ENCODE measurements around the gene PTTG1IP2. TPM values are rescaled to one million over a fixed set of nuclear protein-coding genes. Genes with fewer than 3 reads are reported as not detected.

PTTG1IP2 gene
- total and polyA plus RNA-seq, 9 of the 15 experiments (the other 6 are each of a cell fraction or from before 2014, with no cell fraction given): not detected

GRCh38 chr7:90560730-90561129 lies 91.3 kb downstream of the PTTG1IP2 start:
- H3K27me3 ChIP-seq (ENCODE audit: control insufficient read depth in 2 of 2, insufficient read depth in 2 of 2, low read length in 2 of 2): no peaks in the 10 kb centered on the region
- H3K9me1 ChIP-seq (ENCODE audit: control insufficient read depth, insufficient read depth, low read length): no peaks in the 10 kb centered on the region
- no peak for FAIRE-seq
- H2AFZ ChIP-seq (ENCODE audit: low read depth, low read length): no peak overlapping the region
- no peak overlapping the region for H3K4me3 ChIP-seq
- H3K9me3 ChIP-seq (replicated peaks; ENCODE audit: control insufficient read depth, insufficient read depth, low read depth, low read length): no peaks in the 10 kb centered on the region
- no peak overlapping the region for H3K9ac ChIP-seq (ENCODE audit: insufficient read depth in 1 of 2, low read depth in 2 of 2, low read length in 2 of 2)
- intact Hi-C loops (cut with micrococcal nuclease) (no loop called here), in situ Hi-C loops (cut with MboI) (no loop called here)
- H3K4me2 ChIP-seq (ENCODE audit: insufficient read depth, low read length): no peak overlapping the region
- no peaks in the 10 kb centered on the region for H3K36me3 ChIP-seq (ENCODE audit: control insufficient read depth, insufficient read depth, low read length)
- no peaks in the 10 kb centered on the region for H4K20me1 ChIP-seq (replicated peaks; ENCODE audit: control insufficient read depth, insufficient read depth, low read length)
- no peak for ATAC-seq
- no peak for DNase-seq (ENCODE audit: extremely low read depth in 1 of 4, low spot score in 3 of 4)
- ChIA-PET POLR2A (no interaction called here), CTCF (ENCODE audit: low intra/inter-chr PET ratio) (no interaction called here)
- no peak for TF ChIP-seq CEBPG (CRISPR knock-in tag; IDR thresholded peaks at IDR 0.05)
- TF ChIP-seq CEBPG (tag; conservative IDR thresholded peaks at IDR 0.05 in 1 of 2, IDR thresholded peaks at IDR 0.05 in 1 of 2): peak in 1 of 2 experiments; percentile 24; a peak in 1 of 4 replicates
- TF ChIP-seq BACH1 (tag; IDR thresholded peaks at IDR 0.05): no peak
- H3K4me1 ChIP-seq (replicated peaks in 1 of 2; ENCODE audit: control insufficient read depth in 2 of 2, insufficient read depth in 2 of 2, low read length in 2 of 2): no peaks in the 10 kb centered on the region
- H3K79me2 ChIP-seq (ENCODE audit: control insufficient read depth, insufficient read depth, low read length): no peaks in the 10 kb centered on the region
- no peak overlapping the region for H3K27ac ChIP-seq (ENCODE audit: extremely low read depth, low read depth, low read length)
- WGBS (ENCODE audit: insufficient coverage, low coverage, missing lambda C conversion rate): 0% methylated on average over 1 of the region's 1 CpG
- BruUV-seq (replicated peaks): no TSS peak

Other genes starting within 250 kb of the PTTG1IP2 start
- gene CFAP69, start 224.5 kb upstream of the PTTG1IP2 start, total RNA-seq (2014; rRNA removed): 3.2 and 5.4 TPM in 2 replicates
- gene CFAP69, start 224.5 kb upstream of the PTTG1IP2 start, total RNA-seq (2014; rRNA removed; fragmentation: Illumina TruSeq; extraction: Trizol): 1.8 and 2.4 TPM in 2 replicates
- 1.1 and 1.3 TPM in 2 replicates for gene CFAP69, start 224.5 kb upstream of the PTTG1IP2 start, total RNA-seq (2015; rRNA removed; fragmentation: Illumina TruSeq; extraction: Trizol)
- 1.3 and 2.3 TPM in 2 replicates for gene CFAP69, start 224.5 kb upstream of the PTTG1IP2 start, total RNA-seq (2021)
- gene CFAP69, start 224.5 kb upstream of the PTTG1IP2 start, polyA plus RNA-seq (2011; rRNA removed): 0.77 and 1.7 TPM in 2 replicates
- 1.1 and 1.2 TPM in 2 replicates for gene CFAP69, start 224.5 kb upstream of the PTTG1IP2 start, polyA plus RNA-seq (2014; fragmentation: Illumina TruSeq; extraction: Trizol)
- under 1 TPM; 0.24 to 0.84 TPM for gene CFAP69, start 224.5 kb upstream of the PTTG1IP2 start, polyA plus RNA-seq (2014; fragmentation: Nextera tagmentation; extraction: Ambion mirVana)
- gene CFAP69, start 224.5 kb upstream of the PTTG1IP2 start, polyA plus RNA-seq (2014; rRNA removed): 1.5 and 5.1 TPM in 2 replicates
- gene FAM237B, start 148.3 kb upstream of the PTTG1IP2 start, total RNA-seq (2014; rRNA removed): not detected in 2 replicates
- gene FAM237B, start 148.3 kb upstream of the PTTG1IP2 start, total RNA-seq (2014; rRNA removed; fragmentation: Illumina TruSeq; extraction: Trizol): not detected in 2 replicates
- gene FAM237B, start 148.3 kb upstream of the PTTG1IP2 start, total RNA-seq (2015; rRNA removed; fragmentation: Illumina TruSeq; extraction: Trizol): not detected in 2 replicates
- gene FAM237B, start 148.3 kb upstream of the PTTG1IP2 start, total RNA-seq (2021): not detected in 2 replicates
- gene FAM237B, start 148.3 kb upstream of the PTTG1IP2 start, polyA plus RNA-seq (2011; rRNA removed): not detected in 2 replicates
- not detected in 2 replicates for gene FAM237B, start 148.3 kb upstream of the PTTG1IP2 start, polyA plus RNA-seq (2014; fragmentation: Illumina TruSeq; extraction: Trizol)
- not detected for gene FAM237B, start 148.3 kb upstream of the PTTG1IP2 start, polyA plus RNA-seq (2014; fragmentation: Nextera tagmentation; extraction: Ambion mirVana)
- gene FAM237B, start 148.3 kb upstream of the PTTG1IP2 start, polyA plus RNA-seq (2014; rRNA removed): not detected in 2 replicates
- 19.3 and 34.6 TPM in 2 replicates for gene GTPBP10, start 122.9 kb upstream of the PTTG1IP2 start, total RNA-seq (2014; rRNA removed)
- 78.7 and 91.3 TPM in 2 replicates for gene GTPBP10, start 122.9 kb upstream of the PTTG1IP2 start, total RNA-seq (2014; rRNA removed; fragmentation: Illumina TruSeq; extraction: Trizol)
- 35.6 and 40.9 TPM in 2 replicates for gene GTPBP10, start 122.9 kb upstream of the PTTG1IP2 start, total RNA-seq (2015; rRNA removed; fragmentation: Illumina TruSeq; extraction: Trizol)
- 58.3 and 65.2 TPM in 2 replicates for gene GTPBP10, start 122.9 kb upstream of the PTTG1IP2 start, total RNA-seq (2021)
- 41.8 and 75.2 TPM in 2 replicates for gene GTPBP10, start 122.9 kb upstream of the PTTG1IP2 start, polyA plus RNA-seq (2011; rRNA removed)
- 62.1 and 89.8 TPM in 2 replicates for gene GTPBP10, start 122.9 kb upstream of the PTTG1IP2 start, polyA plus RNA-seq (2014; fragmentation: Illumina TruSeq; extraction: Trizol)
- gene GTPBP10, start 122.9 kb upstream of the PTTG1IP2 start, polyA plus RNA-seq (2014; fragmentation: Nextera tagmentation; extraction: Ambion mirVana): 10 to 100 TPM; 87.7 to 87.9 TPM
- 53.2 and 76.4 TPM in 2 replicates for gene GTPBP10, start 122.9 kb upstream of the PTTG1IP2 start, polyA plus RNA-seq (2014; rRNA removed)
- gene CLDN12, start 66.2 kb upstream of the PTTG1IP2 start, total RNA-seq (2014; rRNA removed): 5.8 and 7.1 TPM in 2 replicates
- 15.3 and 16.1 TPM in 2 replicates for gene CLDN12, start 66.2 kb upstream of the PTTG1IP2 start, total RNA-seq (2014; rRNA removed; fragmentation: Illumina TruSeq; extraction: Trizol)
- 12.5 and 12.8 TPM in 2 replicates for gene CLDN12, start 66.2 kb upstream of the PTTG1IP2 start, total RNA-seq (2015; rRNA removed; fragmentation: Illumina TruSeq; extraction: Trizol)
- gene CLDN12, start 66.2 kb upstream of the PTTG1IP2 start, total RNA-seq (2021): 14.3 and 15.1 TPM in 2 replicates
- gene CLDN12, start 66.2 kb upstream of the PTTG1IP2 start, polyA plus RNA-seq (2011; rRNA removed): 36.6 and 42.2 TPM in 2 replicates
- 12.9 and 15.8 TPM in 2 replicates for gene CLDN12, start 66.2 kb upstream of the PTTG1IP2 start, polyA plus RNA-seq (2014; fragmentation: Illumina TruSeq; extraction: Trizol)
- gene CLDN12, start 66.2 kb upstream of the PTTG1IP2 start, polyA plus RNA-seq (2014; fragmentation: Nextera tagmentation; extraction: Ambion mirVana): 10 to 100 TPM; 17.5 to 18.0 TPM
- 12.7 and 13.5 TPM in 2 replicates for gene CLDN12, start 66.2 kb upstream of the PTTG1IP2 start, polyA plus RNA-seq (2014; rRNA removed)
- gene CDK14, start 126.7 kb downstream of the PTTG1IP2 start, total RNA-seq (2014; rRNA removed): 0.05 and 0.29 TPM in 2 replicates
- 0.58 and 0.99 TPM in 2 replicates for gene CDK14, start 126.7 kb downstream of the PTTG1IP2 start, total RNA-seq (2014; rRNA removed; fragmentation: Illumina TruSeq; extraction: Trizol)
- gene CDK14, start 126.7 kb downstream of the PTTG1IP2 start, total RNA-seq (2015; rRNA removed; fragmentation: Illumina TruSeq; extraction: Trizol): 0.29 and 0.34 TPM in 2 replicates
- 0.18 and 0.44 TPM in 2 replicates for gene CDK14, start 126.7 kb downstream of the PTTG1IP2 start, total RNA-seq (2021)
- gene CDK14, start 126.7 kb downstream of the PTTG1IP2 start, polyA plus RNA-seq (2011; rRNA removed): 0.23 and 0.91 TPM in 2 replicates
- 0.04 and 0.32 TPM in 2 replicates for gene CDK14, start 126.7 kb downstream of the PTTG1IP2 start, polyA plus RNA-seq (2014; fragmentation: Illumina TruSeq; extraction: Trizol)
- under 1 TPM; 0.03 to 0.08 TPM for gene CDK14, start 126.7 kb downstream of the PTTG1IP2 start, polyA plus RNA-seq (2014; fragmentation: Nextera tagmentation; extraction: Ambion mirVana)
- 0.09 and 0.16 TPM in 2 replicates for gene CDK14, start 126.7 kb downstream of the PTTG1IP2 start, polyA plus RNA-seq (2014; rRNA removed)